GM23248 (cell line): Measurements from ENCODE around the gene CDH20. TPM values are rescaled to one million over a fixed set of nuclear protein-coding genes. Genes with fewer than 3 reads are reported as not detected.

Experiments
- DNase-seq: peaks from one replicate; pipeline ENCODE4 v3.0.0-alpha.2; 2015
- H2AFZ ChIP-seq: fragments of 200-600 bp; sonication (generic); 2 replicates; pipeline ENCODE4 v1.6.1; 2016; ENCODE audit warnings: antibody characterized with exemption
- H3F3A ChIP-seq: fragments of 200-600 bp; sonication (generic); 2 replicates; pipeline ENCODE4 v1.6.1; 2016; ENCODE audit warnings: mild to moderate bottlenecking, antibody characterized with exemption, mixed run types; ENCODE audit not compliant: insufficient read depth
- H3K27ac ChIP-seq: fragments of 200-600 bp; sonication (generic); 2 replicates; pipeline ENCODE4 v1.5.1; 2016; ENCODE audit warnings: mild to moderate bottlenecking
- H3K27me3 ChIP-seq: fragments of 200-600 bp; sonication (generic); replicated peaks from 2 replicates; pipeline ENCODE4 v1.6.1; 2016; ENCODE audit warnings: mild to moderate bottlenecking; ENCODE audit not compliant: insufficient read depth
- H3K36me3 ChIP-seq: fragments of 200-600 bp; sonication (generic); 2 replicates; pipeline ENCODE4 v1.6.1; 2016; ENCODE audit warnings: low read depth, mild to moderate bottlenecking
- H3K4me1 ChIP-seq: fragments of 200-600 bp; sonication (generic); 2 replicates; pipeline ENCODE4 v1.6.1; 2016; ENCODE audit warnings: mild to moderate bottlenecking; ENCODE audit not compliant: insufficient read depth
- H3K4me2 ChIP-seq: fragments of 200-600 bp; sonication (generic); one replicate; pipeline ENCODE4 v1.6.1; 2016; ENCODE audit warnings: mild to moderate bottlenecking; ENCODE audit not compliant: unreplicated experiment
- H3K4me3 ChIP-seq: fragments of 200-600 bp; sonication (generic); 2 replicates; pipeline ENCODE4 v1.5.1; 2016; ENCODE audit warnings: mild to moderate bottlenecking
- H3K79me2 ChIP-seq: fragments of 200-600 bp; sonication (generic); 2 replicates; pipeline ENCODE4 v1.6.1; 2016; ENCODE audit warnings: mild to moderate bottlenecking; ENCODE audit not compliant: insufficient read depth
- H3K9ac ChIP-seq: fragments of 200-600 bp; sonication (generic); 2 replicates; pipeline ENCODE4 v1.6.1; 2016; ENCODE audit warnings: mild to moderate bottlenecking
- H3K9me2 ChIP-seq: fragments of 200-600 bp; sonication (generic); 2 replicates; pipeline ENCODE4 v1.6.1; 2016; ENCODE audit warnings: mixed run types, mild to moderate bottlenecking, moderate library complexity; ENCODE audit not compliant: insufficient read depth
- H3K9me3 ChIP-seq: fragments of 200-600 bp; sonication (generic); one replicate; pipeline ENCODE4 v1.6.1; 2017; ENCODE audit warnings: low read depth
- H4K20me1 ChIP-seq: fragments of 200-600 bp; sonication (generic); 2 replicates; pipeline ENCODE4 v1.6.0; 2016; ENCODE audit not compliant: insufficient read depth
- EZH2 ChIP-seq: fragments of 200-600 bp; sonication (generic); IDR thresholded peaks from 2 replicates; pipeline ENCODE4 v1.6.1; 2018; ENCODE audit warnings: antibody characterized with exemption, mild to moderate bottlenecking; ENCODE audit not compliant: insufficient read depth, poor library complexity, severe bottlenecking
- EZH2phosphoT487 ChIP-seq: fragments of 200-600 bp; sonication (generic); IDR thresholded peaks from 2 replicates; pipeline ENCODE4 v1.6.1; 2018; ENCODE audit warnings: antibody characterized with exemption, moderate library complexity, mild to moderate bottlenecking, low read depth; ENCODE audit not compliant: insufficient read depth
- WGBS, 2 experiments: methylation state at CpG; one replicate each; pipeline ENCODE4 v1.1.6; 2015 to 2017; ENCODE audit warnings: low lambda C conversion rate in 2 of 2, low coverage in 1 of 2; ENCODE audit errors: missing lambda C conversion rate in 2 of 2; 5-methylcytosine and 5-hydroxymethylcytosine counted together
- in situ Hi-C: fragments of 300-500 bp; cut with MboI; formaldehyde crosslinking; loops from 2 replicates; pipeline ENCODE4 v1.15.0; 2020
- polyA plus RNA-seq: library from polyadenylated mRNA; unstranded; fragments of >200 nt; fragmentation: Nextera tagmentation; extraction: Ambion mirVana; gene quantifications from 2 replicates; pipeline ENCODE4 v1.2.1, GENCODE V29; 2016
- total RNA-seq: library from RNA; depleted of rRNA; stranded (reverse); fragments of >200 nt; shearing (Covaris generic); gene quantifications from 2 replicates; pipeline ENCODE4 v1.2.3, GENCODE V29; 2014

Gene CDH20
- total and polyA plus RNA-seq, 2 experiments from 2014 or later = not detected

GRCh38 chr18:61543518-61543917, 210.3 kb downstream of the CDH20 start:
- Histone ChIP-seq H3F3A (no peaks in the 10 kb centered on the region), H2AFZ (no peak overlapping the region), H3K27me3 (no peaks in the 10 kb centered on the region), H3K9me3 (no peaks in the 10 kb centered on the region), H3K36me3 (no peaks in the 10 kb centered on the region), H3K4me1 (peaks cover 6% of the 10 kb centered on the region; the same call in 1 of the 2 replicates), H3K9me2 (no peaks in the 10 kb centered on the region), H3K27ac (no peak overlapping the region), H3K4me3 (no peak overlapping the region), H3K4me2 (no peak overlapping the region), H3K79me2 (no peaks in the 10 kb centered on the region), H4K20me1 (no peaks in the 10 kb centered on the region), H3K9ac (no peak overlapping the region)
- in situ Hi-C loops = no loop called here
- TF ChIP-seq EZH2phosphoT487 = no peak
- no peak for TF ChIP-seq EZH2
- 40 to 57% methylated on average over 1 of the region's 1 CpG for WGBS, 2 experiments
- DNase-seq = no peak

GRCh38 chr18:61544178-61544577, 210.9 kb downstream of the CDH20 start:
- Histone ChIP-seq H3F3A (no peaks in the 10 kb centered on the region), H3K4me1 (peaks cover 6% of the 10 kb centered on the region; the same call in 1 of the 2 replicates), H3K36me3 (no peaks in the 10 kb centered on the region), H3K27ac (no peak overlapping the region), H3K4me3 (no peak overlapping the region), H2AFZ (no peak overlapping the region), H3K9me3 (no peaks in the 10 kb centered on the region), H3K79me2 (no peaks in the 10 kb centered on the region), H3K27me3 (no peaks in the 10 kb centered on the region), H4K20me1 (no peaks in the 10 kb centered on the region), H3K9me2 (no peaks in the 10 kb centered on the region), H3K9ac (no peak overlapping the region), H3K4me2 (no peak overlapping the region)
- TF ChIP-seq EZH2 (no peak), EZH2phosphoT487 (no peak)
- no peak for DNase-seq
- in situ Hi-C loops = no loop called here
- 89% methylated on average over 10 of the region's 10 CpGs for WGBS, 2 experiments

GRCh38 chr18:61545281-61546245, 212.3 kb downstream of the CDH20 start:
- no peaks in the 10 kb centered on the region for H3F3A ChIP-seq
- H3K79me2 ChIP-seq = no peaks in the 10 kb centered on the region
- no peak overlapping the region for H3K9ac ChIP-seq
- no peaks in the 10 kb centered on the region for H4K20me1 ChIP-seq
- H3K4me1 ChIP-seq = peaks cover 6% of the 10 kb centered on the region; the same call in 1 of the 2 replicates
- H3K27me3 ChIP-seq = no peaks in the 10 kb centered on the region
- H2AFZ ChIP-seq = no peak overlapping the region
- no peak overlapping the region for H3K27ac ChIP-seq
- no peaks in the 10 kb centered on the region for H3K36me3 ChIP-seq
- no peak overlapping the region for H3K4me2 ChIP-seq
- 73 to 77% methylated on average over 9 of the region's 9 CpGs for WGBS, 2 experiments
- TF ChIP-seq EZH2phosphoT487 (no peak), EZH2 (no peak)
- H3K4me3 ChIP-seq = no peak overlapping the region
- H3K9me3 ChIP-seq = no peaks in the 10 kb centered on the region
- in situ Hi-C loops = no loop called here
- H3K9me2 ChIP-seq = no peaks in the 10 kb centered on the region
- DNase-seq = no peak

- H3K4me1 ChIP-seq = peaks cover 6% of the 10 kb centered on the region; the same call in 1 of the 2 replicates
- no peaks in the 10 kb centered on the region for H3K79me2 ChIP-seq
- no peak overlapping the region for H3K4me2 ChIP-seq
- no peaks in the 10 kb centered on the region for H3K9me2 ChIP-seq
- H3K36me3 ChIP-seq = no peaks in the 10 kb centered on the region
- no peak overlapping the region for H2AFZ ChIP-seq
- in situ Hi-C loops = no loop called here
- peak; percentile 79 for DNase-seq
- H4K20me1 ChIP-seq = no peaks in the 10 kb centered on the region
- H3K4me3 ChIP-seq = no peak overlapping the region
- H3K9me3 ChIP-seq = no peaks in the 10 kb centered on the region
- TF ChIP-seq EZH2phosphoT487 = no peak
- TF ChIP-seq EZH2 = no peak
- H3K27me3 ChIP-seq = no peaks in the 10 kb centered on the region
- no peak overlapping the region for H3K27ac ChIP-seq
- H3F3A ChIP-seq = no peaks in the 10 kb centered on the region
- WGBS, 2 experiments = 1 to 6% methylated on average over 3 of the region's 3 CpGs
- no peak overlapping the region for H3K9ac ChIP-seq
Observed at GRCh38 chr18:61546590-61546989, 213.4 kb downstream of the CDH20 start.
